Osteocyte (in vitro differentiated cells): ENCODE measurements around the gene ABHD17B. TPM values are rescaled to one million over a fixed set of nuclear protein-coding genes. Genes with fewer than 3 reads are reported as not detected.

Experiments
- DNase-seq: peaks from one replicate; pipeline ENCODE4 v3.0.0; 2021; ENCODE audit warnings: mixed read lengths; ENCODE audit not compliant: unreplicated experiment; ENCODE audit errors: extremely low spot score
- H3K27ac Mint-ChIP-seq: one replicate; pipeline ENCODE4 v1.8.0; 2021; ENCODE audit warnings: mild to moderate bottlenecking, mixed read lengths; ENCODE audit not compliant: unreplicated experiment
- H3K27me3 Mint-ChIP-seq: one replicate; pipeline ENCODE4 v1.8.0; 2021; ENCODE audit warnings: mixed read lengths; ENCODE audit not compliant: unreplicated experiment
- H3K36me3 Mint-ChIP-seq: one replicate; pipeline ENCODE4 v1.8.0; 2021; ENCODE audit warnings: mixed read lengths; ENCODE audit not compliant: unreplicated experiment
- H3K4me1 Mint-ChIP-seq: one replicate; pipeline ENCODE4 v1.8.0; 2021; ENCODE audit warnings: mixed read lengths; ENCODE audit not compliant: unreplicated experiment
- H3K4me3 Mint-ChIP-seq: one replicate; pipeline ENCODE4 v1.8.0; 2021; ENCODE audit warnings: mild to moderate bottlenecking, moderate library complexity, mixed read lengths; ENCODE audit not compliant: unreplicated experiment
- H3K9me3 Mint-ChIP-seq: one replicate; pipeline ENCODE4 v1.8.0; 2021; ENCODE audit warnings: mixed read lengths; ENCODE audit not compliant: unreplicated experiment
- CTCF ChIP-seq: fragments of 200-600 bp; sonication (generic); IDR thresholded peaks from 2 replicates; pipeline ENCODE4 v1.5.0; 2021; ENCODE audit warnings: antibody characterized with exemption, mild to moderate bottlenecking, moderate library complexity
- total RNA-seq: library from RNA; stranded (reverse); gene quantifications from 2 replicates; pipeline ENCODE4 v1.2.1, GENCODE V29; 2021

ABHD17B gene
- total RNA-seq, 1 donor from 2014 or later, result 15.6 TPM

GRCh38 chr9:71941060-71941568 lies 30.1 kb upstream of the ABHD17B start:
- no peaks in the 10 kb centered on the region for H3K27me3 Mint-ChIP-seq
- no peak for TF ChIP-seq CTCF
- H3K9me3 Mint-ChIP-seq, result no peaks in the 10 kb centered on the region
- no peak overlapping the region for H3K27ac Mint-ChIP-seq
- no peak overlapping the region for H3K4me3 Mint-ChIP-seq
- H3K4me1 Mint-ChIP-seq, result peaks cover 26% of the 10 kb centered on the region
- DNase-seq, result no peak
- H3K36me3 Mint-ChIP-seq, result peaks cover 3% of the 10 kb centered on the region

GRCh38 chr9:71937898-71938297 lies 26.9 kb upstream of the ABHD17B start:
- no peak for DNase-seq
- no peak overlapping the region for H3K27ac Mint-ChIP-seq
- H3K4me3 Mint-ChIP-seq, result no peak overlapping the region
- peaks cover 8% of the 10 kb centered on the region for H3K4me1 Mint-ChIP-seq
- TF ChIP-seq CTCF, result no peak
- H3K9me3 Mint-ChIP-seq, result peaks cover 1% of the 10 kb centered on the region
- no peaks in the 10 kb centered on the region for H3K27me3 Mint-ChIP-seq
- H3K36me3 Mint-ChIP-seq, result peaks cover 2% of the 10 kb centered on the region

- Mint-ChIP-seq H3K4me1 (peaks cover 6% of the 10 kb centered on the region), H3K27me3 (no peaks in the 10 kb centered on the region), H3K4me3 (no peak overlapping the region), H3K36me3 (peaks cover 5% of the 10 kb centered on the region), H3K9me3 (peaks cover 6% of the 10 kb centered on the region), H3K27ac (no peak overlapping the region)
- no peak for DNase-seq
- no peak for TF ChIP-seq CTCF
Observed at GRCh38 chr9:71937070-71937625, 26.2 kb upstream of the ABHD17B start.

GRCh38 chr9:71936066-71936465 lies 25.1 kb upstream of the ABHD17B start:
- Mint-ChIP-seq H3K9me3 (peaks cover 6% of the 10 kb centered on the region), H3K36me3 (peaks cover 5% of the 10 kb centered on the region), H3K27ac (no peak overlapping the region), H3K4me1 (peaks cover 8% of the 10 kb centered on the region), H3K27me3 (no peaks in the 10 kb centered on the region), H3K4me3 (no peak overlapping the region)
- no peak for DNase-seq
- no peak for TF ChIP-seq CTCF

- no peaks in the 10 kb centered on the region for H3K27me3 Mint-ChIP-seq
- DNase-seq, result no peak
- H3K9me3 Mint-ChIP-seq, result peaks cover 6% of the 10 kb centered on the region
- no peak overlapping the region for H3K27ac Mint-ChIP-seq
- H3K4me1 Mint-ChIP-seq, result peaks cover 28% of the 10 kb centered on the region
- no peak overlapping the region for H3K4me3 Mint-ChIP-seq
- no peak for TF ChIP-seq CTCF
- H3K36me3 Mint-ChIP-seq, result peaks cover 5% of the 10 kb centered on the region
Observed at GRCh38 chr9:71931166-71931565, 20.2 kb upstream of the ABHD17B start.
